HG02759 (cell line): ENCODE results near the gene FCRLB.
"Not testable (repeated sequence)": the region's sequence is repeated elsewhere in the genome, so short reads cannot be mapped to it uniquely, and the experiment has no call there.

Experiments used
- ATAC-seq: cut with Tn5 transposase; IDR thresholded peaks from one replicate; pipeline ENCODE4 v1.9.1; 2021; ENCODE audit warnings: mild to moderate bottlenecking, moderate library complexity; ENCODE audit not compliant: unreplicated experiment

The FCRLB gene

DNA sequence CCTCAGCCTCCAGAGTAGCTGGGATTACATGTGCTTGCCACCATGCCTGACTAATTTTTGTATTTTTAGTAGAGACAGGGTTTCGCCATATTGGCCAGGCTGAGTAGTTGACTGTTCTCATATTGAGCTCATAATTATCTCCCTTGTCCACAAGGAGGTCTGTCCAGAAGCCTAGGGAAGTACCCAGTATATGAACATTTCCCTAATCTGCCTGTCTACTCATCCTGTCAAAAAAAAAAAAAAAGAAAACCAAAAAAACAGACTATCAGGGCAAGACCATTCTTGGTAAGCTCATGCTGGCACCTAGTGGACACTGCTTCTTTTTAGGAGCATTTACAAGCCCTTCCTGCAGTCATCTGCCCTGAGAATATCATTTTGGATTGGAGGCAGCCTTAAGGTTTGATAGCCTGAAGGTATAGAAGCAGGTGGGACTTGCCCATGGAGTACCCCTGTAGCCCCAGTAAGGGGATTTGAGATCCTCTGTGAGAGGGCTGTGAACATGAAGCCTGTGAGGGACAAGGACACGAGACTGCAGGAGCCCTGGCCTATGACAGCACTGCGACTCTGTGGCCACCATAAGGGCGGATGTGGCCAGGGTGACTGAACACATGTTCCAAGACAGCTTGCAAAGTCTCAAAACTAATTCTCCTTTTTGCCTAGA lies 17.4 kb downstream of the FCRLB start:
- peak; percentile 75 for ATAC-seq

DNA sequence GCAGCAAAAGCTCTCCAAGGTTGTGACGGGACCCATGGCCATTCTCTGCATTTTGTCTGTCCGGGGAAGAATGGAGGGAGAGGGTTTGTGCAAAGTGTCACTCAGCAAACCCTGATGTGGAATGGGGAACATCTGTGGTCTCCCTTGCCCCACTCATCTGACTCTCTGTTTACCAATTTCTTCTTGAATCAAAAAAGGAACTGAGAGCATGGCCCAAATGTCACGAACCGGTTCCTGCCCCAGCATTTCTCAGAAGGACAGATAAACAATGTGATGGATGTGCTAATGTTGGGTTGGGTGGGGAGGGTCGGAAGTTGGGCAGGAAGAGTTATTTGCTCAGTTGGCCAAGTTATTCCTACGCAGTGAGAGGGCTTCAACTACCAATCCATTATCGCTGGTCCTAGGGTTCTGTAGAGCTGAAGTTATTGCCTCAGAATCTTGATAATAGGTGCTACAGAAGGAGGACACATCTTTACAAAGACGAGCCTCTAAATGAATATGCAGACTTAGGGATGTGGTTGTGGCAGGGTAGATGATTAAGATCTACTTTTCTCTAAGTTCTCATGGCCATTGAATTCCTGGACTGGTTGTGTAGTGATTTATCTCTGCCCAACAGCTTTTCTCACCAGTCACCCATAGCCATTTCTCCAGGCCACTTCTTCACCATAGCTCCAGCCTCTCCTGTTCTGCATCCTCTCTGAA lies 18.7 kb downstream of the FCRLB start:
- no peak for ATAC-seq

DNA sequence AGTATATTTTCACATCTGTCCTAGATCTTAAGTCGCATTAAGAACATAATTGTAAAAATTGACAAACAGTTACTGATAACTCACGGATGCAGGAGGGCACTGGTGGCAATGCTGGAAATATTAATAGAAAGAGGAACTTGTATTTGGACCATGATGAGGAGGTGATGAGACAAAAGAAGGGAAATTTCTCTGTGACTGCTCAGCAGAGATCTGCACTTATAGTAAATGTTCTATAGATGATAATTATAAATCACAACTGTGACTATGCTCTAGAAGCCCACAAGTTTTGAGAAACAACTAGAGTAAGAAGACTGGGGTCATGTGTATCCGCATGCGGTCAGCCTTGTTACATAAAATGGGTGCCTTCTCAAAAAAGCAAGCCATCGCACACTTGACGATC lies 19.6 kb downstream of the FCRLB start:
- ATAC-seq, result no peak

DNA sequence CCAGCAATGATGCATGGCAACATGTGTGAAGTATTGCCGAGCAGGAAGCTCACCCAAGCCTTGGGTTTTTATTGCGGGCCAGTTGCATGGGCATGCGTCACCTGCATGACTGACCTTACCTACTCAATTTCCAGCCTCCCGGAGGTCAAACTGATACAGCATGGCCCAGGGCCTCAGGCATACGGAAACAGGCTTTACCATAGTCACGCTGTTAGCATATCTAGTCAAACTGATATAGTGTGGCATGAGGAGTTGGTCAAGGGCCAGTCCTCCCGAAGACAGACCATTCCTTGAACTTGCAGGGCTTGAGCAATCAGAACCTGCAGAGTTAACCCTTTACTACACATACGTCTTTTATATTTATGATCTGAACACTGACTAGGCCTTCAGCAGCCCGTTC lies 21.9 kb downstream of the FCRLB start:
- no peak for ATAC-seq

DNA sequence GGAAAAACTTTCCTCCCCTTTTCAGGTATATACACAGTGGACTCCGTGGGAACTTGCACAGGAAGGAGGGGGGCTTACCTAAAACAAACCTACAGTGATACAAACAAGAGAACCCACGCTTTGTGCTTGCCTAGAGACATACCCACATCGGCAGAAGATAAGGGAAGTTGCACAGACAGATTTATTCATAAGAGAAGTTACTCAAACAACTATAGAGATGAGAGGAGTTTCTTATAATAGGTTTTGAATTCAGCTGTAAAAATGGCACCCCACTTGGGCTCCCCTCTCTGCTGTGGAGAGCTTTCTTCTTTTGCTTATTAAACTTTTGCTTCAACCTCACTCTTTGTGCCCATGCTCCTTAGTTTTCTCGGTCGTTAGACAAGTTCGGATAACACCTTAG lies 26.5 kb downstream of the FCRLB start:
- no peak for ATAC-seq

DNA sequence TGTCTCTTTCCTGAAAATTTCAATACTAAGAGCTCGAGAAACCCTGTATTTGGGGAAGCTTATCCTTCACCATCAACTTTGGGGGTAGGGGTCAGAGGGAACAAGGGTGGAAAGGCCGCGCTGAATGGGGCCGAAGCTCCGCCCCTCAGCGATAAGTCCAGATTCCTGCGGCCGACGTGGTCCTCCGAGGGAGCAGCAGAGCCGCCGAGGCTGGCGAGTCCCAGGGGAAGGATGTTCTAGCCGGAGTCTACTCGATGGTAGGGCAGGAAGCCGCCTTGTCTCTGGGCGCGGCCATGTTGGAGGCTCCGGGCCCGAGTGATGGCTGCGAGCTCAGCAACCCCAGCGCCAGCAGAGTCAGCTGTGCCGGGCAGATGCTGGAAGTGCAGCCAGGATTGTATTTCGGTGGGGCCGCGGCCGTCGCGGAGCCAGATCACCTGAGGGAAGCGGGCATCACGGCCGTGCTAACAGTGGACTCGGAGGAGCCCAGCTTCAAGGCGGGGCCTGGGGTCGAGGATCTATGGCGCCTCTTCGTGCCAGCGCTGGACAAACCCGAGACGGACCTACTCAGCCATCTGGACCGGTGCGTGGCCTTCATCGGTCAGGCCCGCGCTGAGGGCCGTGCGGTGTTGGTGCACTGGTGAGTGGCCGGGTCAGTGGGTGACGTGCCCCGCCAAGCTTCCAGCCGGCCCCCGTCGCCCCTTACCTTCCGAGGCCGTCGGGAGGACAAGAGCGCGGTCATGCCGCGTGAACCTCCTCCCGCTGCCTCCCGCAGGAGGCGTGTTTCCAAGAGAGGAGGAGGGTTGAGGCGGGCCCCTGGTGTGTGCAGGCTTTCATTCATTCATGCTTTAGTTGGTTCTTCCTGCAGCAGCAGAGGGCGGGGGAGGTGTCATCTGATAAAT lies 28.4 kb downstream of the FCRLB start, which contains the start of gene DUSP12:
TSS of gene DUSP12 (plus strand) at position 278 of the 899 bp plus-strand sequence. CDS start at position 294, 16 bp downstream.
- ATAC-seq, result peak; percentile 97

DNA sequence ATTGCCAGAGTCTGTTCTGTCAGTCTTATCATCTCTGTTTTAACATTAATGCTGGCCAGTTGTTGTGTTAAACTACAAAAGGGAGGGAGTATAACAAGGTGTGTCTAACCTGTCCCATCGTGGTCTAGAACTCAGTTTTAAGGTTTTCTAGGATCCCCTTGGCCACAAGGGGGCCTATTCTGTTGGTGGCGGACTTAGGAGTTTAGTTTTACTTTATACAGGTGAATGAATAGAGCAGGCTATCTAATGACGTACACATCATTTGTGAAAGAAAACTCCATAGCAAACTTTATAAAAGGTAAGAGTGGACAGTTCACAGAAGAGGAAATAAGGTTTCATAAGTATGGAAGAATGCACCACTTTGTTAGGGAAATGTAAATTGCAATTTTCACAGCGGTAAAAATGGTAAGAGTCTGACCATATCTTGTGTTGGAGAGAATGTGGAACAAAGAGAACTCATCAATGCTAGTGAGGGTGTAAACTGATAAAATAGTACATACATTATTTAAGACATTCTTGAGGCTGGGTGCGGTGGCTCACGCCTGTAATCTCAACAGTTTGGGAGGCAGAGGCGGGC lies 42.3 kb downstream of the FCRLB start:
- peak; percentile 31 for ATAC-seq

DNA sequence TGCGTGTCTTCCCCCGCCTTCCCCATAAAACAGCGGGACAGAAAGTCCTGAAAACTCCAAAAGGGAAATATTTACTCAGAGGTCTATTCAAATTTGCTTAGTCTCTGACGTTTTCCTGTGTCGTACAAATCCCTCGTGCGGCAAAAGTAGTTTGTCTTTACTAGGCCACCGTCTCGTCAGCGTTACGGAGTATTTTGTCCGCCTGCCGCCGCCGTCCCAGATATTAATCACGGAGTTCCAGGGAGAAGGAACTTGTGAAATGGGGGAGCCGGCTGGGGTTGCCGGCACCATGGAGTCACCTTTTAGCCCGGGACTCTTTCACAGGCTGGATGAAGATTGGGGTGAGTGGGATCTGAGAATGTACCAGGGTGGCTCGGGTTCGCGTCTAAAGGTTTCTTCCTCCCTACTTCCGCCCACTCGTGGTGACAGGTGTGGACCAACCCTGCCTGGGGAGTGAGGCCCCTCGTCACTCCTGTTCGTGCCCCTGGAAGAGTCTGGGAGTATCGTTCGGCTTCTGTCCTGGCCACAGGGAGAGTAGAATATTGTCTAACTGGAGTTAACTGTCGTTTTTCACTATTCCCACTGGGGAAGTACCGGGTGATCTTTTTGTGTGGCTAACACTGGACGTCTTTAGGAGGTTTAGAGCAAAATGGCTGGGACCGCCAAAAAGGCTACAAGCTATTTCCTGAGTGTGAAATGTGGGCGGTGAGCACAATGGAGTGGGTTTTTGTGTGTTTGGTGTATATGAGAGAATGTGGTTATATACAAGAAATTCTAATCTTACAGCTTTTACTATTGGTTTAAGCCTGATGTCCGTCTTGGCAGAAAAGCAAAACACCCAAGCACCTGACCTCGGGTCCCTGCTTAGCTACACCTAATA lies 45.0 kb downstream of the FCRLB start, which contains the start of gene ATF6:
TSS of gene ATF6 (plus strand) at position 219 of the 880 bp plus-strand sequence. CDS start at position 260, 41 bp downstream.
- ATAC-seq, result peak; percentile 77

DNA sequence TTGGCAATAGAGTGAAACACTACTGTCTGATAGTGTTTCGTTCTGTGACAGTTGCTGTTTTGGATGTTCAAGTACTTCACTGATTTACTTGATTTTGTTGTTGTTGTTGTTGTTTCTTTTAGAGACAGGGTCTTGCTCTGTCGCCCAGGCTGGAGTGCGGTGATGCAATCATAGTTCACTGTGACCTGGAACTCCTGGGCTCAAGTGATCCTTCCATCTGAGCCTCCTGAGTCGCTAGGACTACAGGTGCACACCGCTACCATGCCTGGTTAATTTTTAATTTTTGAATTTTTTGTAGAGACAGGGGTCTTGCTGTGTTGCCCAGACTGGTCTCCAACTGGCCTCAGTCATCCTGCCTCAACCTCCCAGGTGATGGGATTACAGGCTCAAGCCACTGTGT lies 47.1 kb downstream of the FCRLB start:
- ATAC-seq, result no peak

DNA sequence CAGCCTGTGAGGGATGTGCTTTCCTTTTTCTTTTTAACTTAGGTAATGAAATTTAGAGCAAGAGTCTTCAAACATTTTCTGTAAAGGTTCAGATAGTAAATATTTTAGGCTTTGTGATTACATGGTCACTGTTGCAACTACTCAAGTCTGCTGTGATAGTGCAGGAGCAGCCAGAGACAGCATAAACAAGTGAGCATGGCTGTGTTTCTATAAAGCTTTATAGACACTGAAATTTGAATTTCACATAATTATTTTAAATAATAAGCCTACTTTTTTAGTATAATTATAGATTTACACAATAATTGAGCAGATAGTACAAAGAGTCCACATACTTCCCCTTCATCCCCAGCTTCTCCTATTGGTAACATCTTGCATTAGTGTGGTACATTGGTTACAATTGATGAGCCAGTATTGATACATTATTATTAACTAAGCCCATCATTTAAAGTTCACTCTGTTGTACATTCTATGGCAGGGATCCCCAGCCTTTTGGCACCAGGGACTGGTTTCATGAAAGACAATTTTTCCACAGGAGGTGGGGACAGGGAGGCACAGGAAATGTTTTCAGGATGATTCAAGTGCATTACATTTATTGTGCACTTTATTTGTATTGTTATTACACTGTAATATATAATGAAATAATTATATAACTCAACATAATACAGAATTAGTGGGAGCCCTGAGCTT lies 47.8 kb downstream of the FCRLB start:
- no peak for ATAC-seq

DNA sequence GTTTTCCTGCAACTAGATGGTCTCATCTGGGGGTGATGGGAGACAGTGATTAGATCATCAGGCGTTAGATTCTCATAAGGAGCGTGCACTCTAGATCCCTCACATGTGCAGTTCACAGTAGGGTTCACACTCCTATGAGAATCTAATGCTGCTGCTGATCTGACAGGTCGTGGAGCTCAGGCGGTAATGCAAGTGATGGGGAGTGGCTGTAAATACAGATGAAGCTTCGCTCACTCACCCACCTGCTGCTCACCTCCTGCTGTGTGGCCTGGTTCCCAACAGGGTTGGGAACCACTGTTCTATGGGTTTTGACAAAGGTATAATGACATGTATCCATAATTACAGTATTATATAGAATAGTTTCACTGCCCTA lies 48.3 kb downstream of the FCRLB start:
- ATAC-seq, result not testable (repeated sequence)

DNA sequence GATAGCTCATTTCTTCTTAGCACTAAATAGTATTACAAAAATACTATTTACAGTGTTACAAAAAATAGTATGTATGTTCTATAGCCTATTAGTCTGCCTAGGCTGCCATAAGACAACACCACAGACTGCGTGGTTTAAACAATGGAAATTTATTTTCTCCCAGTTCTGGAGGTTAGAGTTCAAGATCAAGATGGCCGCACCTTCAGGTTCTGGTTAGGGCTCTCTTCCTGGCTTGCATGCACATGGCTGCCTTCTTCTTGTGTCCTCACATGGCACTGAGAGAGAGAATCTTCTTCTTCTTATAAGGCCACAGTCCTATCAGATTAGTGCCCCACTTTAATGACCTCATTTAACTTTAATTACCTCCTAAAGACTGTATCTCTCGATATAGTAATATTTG lies 48.9 kb downstream of the FCRLB start:
- ATAC-seq, result no peak

DNA sequence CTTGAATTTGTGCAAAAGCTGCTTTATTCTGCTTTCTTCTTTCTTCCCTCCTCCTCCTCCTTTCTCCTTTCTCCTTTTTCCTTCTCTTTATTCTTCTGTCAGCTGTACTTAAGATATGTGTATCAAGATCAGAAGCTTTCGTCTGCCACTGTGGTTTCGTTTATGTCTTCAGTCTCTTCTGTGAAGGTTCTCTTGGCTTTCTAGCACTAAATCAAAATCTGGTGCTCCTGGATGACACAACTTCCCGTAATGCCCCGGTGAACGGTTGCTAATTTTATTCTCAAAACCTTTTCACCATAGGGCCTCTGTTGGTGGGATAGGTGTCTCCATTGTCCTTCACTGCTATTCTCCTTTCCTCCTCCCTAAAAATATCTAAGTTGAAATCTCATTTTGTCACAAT lies 49.8 kb downstream of the FCRLB start:
- no peak for ATAC-seq

DNA sequence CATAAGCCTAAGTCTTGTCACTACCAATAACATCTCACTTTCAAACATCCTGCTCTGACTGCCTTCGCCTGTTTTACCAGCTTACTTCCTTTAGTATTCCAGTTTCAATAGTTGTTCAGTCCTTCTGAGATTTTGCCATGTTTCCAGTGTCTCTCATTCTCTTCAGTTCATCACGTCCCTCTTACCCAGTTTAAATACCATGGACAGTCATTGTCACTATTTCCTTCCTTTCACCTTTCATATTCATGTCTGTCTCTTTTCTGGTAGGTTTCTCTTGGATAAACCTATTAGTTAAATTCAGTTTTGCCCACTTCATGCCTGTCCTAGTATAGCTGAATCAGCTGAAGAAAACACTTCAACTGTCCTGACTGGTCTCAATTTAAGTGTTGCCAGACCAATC lies 50.6 kb downstream of the FCRLB start:
- ATAC-seq, result no peak

DNA sequence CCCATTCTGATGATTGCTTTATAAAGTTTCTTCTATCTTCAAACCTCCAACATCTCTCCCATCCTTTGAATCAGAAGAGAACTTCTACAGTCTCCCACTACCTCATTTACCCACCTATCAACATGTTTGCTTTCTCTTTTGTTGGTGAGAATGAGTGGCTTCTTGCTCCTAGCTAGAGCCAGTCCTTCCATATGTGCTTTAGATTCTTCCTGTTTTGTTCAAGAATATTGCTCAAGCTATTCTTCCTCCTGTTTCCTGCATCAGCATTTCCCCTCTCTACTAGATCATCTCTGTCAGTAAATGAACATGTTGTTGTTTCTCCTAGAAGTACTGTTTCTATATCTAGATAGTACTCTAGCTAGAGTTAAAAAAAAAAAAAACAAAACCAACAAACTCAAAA lies 51.1 kb downstream of the FCRLB start:
- ATAC-seq, result no peak

DNA sequence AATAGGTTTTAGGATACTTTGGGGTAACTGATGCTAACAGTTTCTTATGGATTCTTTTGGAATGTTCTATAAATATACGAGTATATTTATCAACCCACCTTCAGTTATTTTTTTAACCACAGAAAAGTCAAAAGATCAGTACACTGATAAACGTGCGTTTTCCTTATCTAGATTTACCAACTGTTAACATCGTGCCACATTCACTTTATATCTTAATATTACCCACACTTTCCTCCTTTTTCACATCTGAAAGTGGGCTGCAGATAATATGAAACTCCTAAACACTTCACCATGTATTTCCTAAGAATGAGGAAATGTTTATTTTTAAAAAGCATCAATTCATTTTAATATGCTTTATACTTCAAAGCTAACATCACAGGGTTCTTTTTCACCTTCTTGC lies 52.4 kb downstream of the FCRLB start:
- no peak for ATAC-seq

DNA sequence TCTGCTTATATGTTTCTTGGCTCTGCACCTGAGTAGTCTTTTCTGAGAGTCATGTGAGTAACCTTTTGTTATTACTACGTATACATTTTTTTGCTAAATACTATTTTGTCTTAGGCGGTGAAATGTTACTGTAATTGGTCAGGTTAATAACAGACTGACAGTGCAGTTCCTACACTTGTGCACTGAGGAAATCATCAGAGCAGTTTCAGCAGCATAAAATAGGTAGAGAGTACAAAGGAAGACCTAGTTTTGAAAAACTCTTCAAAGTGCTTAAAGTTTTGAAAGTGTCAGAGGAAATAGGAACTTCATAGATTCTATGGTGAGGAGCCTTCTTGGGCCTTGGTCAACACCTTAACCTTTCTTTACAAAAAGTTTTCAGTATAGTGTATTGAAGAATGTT lies 55.9 kb downstream of the FCRLB start:
- no peak for ATAC-seq
